Stimulated activated CD8-positive, alpha-beta memory T cell treated with anti-CD3 and anti-CD28 coated beads, Interleukin-15, amount 100 ng/mL, for 4 hours (primary cell): ENCODE data around the gene ALAS2.
"Not testable (repeated sequence)": the region's sequence is repeated elsewhere in the genome, so short reads cannot be mapped to it uniquely, and the experiment has no call there.

ENCODE experiments used
- DNase-seq, 2 donors: peaks; one replicate each; pipeline ENCODE4 v3.0.0-alpha.2; 2020; ENCODE audit warnings: low read depth in 2 of 2

Gene ALAS2

DNA sequence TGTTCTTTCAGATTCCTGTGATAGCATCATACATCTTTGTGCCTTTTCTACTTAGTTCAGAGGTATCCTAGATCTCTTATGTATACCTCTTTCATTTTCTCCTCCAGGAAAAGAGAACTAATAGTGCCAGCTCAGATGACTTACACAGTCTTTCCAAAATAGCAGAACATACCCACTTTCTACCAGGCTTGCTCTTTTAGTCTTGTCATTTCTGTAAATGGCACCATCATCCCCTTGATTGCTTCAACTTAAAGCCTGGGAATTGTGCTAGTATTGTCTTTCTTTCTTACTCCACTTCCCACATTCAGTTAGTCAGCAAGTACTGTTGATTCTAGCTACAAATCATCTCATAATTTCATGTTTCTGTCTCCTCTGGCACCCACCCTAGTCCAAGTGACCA, 25.5 kb downstream of the ALAS2 start:
- no peak for DNase-seq

DNA sequence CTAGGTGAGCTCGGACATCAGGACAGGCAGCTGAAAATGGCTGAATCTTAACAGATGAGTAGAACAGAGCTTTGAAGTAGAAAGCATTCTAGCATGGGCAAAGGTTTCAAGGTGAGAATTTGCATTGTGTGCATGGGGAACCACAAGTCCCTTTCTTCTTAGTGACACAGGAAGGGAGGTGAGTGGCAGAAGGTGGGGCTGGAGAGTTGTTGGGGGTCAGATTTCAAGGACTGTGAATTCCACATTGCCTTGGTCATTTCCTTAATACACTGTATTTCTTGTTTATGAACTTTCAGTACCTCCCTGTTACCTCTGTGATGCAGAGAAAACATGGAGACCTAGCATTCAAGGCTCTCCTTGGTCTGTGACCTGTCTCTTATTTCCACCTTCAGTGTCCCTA, 26.5 kb downstream of the ALAS2 start:
- no peak for DNase-seq

DNA sequence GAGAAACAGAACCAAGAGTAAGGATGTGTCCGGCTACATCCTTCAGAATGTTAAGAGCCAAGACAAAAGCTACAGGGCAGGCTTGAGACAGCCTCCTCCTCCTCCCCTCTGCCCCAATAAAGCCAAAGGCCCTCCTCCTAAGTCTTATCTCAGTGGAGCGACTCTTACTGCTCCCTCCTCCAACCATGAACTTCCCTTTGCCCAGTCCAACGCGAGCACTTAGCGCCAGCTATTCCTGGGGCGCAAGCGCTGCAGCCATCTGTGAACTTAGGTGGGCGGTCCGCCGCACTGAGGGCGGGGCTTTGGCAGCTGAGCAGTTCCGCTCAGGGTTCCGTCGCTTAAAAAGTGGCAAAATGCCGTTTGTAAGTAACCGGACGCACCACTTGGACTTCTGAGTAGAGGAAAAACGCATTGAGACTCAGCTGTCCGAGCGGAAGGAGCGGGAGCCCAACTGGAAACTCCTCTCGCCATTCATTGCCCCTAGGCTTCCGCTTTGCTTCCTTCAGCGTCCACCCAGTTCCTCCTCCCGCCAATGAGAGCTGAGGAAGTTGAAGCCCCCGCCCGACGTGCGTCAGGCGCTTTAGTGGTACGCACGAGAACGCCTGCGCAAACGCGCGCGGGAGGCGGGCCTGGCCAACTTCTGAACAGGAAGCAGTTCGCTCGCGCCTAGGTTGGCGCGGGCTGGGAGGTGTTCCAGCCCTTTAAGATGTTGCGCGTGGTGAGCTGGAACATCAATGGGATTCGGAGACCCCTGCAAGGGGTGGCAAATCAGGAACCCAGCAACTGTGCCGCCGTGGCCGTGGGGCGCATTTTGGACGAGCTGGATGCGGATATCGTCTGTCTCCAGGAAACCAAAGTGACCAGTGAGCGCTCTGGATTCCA, 30.8 kb downstream of the ALAS2 start, which contains the start of gene APEX2:
Gene APEX2, plus strand, starts transcription at position 647 of the 882 bp plus-strand sequence. Its CDS starts 60 bp downstream, at position 707.
- peak; percentile 73 to 78 for DNase-seq

DNA sequence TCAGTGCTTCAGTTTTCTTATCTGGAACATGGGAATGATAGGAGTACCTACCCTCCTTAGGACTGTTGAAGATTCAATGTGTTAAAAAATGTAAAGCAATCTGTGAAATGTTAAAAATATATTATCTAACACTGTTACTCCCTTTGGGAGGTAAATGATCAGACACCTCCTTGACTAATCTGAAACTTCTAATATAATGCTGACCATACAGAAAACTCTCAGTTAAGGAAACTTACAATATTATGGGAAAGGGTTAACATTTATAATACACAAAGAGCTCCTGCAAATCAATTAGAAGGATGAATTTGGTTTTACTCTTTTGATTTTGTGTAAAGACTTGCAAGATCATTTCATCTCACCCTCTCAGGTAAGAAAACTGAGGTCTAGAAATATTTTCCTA, 35.2 kb downstream of the ALAS2 start:
- no peak for DNase-seq

DNA sequence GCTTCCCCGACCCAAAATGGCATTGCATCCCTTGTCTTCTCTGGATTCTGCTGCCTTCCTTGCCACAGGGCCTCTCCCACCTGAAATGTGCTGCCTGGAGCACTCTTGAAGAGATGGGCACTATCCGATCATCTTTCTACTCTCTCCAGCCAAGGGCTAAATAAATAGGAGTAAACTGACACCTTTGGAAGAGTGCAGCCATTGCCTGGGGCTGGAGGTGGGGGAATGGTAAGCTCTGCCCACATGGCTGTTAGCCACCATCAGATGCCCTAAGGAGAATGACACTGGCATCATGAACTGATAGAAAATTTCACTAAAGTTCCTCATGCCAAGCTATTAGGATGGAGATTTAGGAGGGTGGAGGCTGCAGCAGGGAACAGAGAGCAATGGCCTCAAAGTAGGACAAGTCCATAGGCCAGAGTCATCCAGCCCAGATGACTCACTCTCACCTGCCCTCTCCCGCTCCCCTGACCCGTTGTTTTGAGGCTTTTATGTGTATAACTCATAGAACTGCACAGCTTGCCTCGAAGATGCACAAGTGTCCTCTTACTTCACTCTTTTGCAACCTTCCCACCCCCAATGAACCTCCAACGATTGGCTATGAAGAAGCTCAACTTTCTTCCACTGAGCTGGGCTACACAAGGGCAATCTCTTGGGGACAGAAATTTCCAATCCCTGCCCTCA, 36.0 kb downstream of the ALAS2 start:
- no peak for DNase-seq

DNA sequence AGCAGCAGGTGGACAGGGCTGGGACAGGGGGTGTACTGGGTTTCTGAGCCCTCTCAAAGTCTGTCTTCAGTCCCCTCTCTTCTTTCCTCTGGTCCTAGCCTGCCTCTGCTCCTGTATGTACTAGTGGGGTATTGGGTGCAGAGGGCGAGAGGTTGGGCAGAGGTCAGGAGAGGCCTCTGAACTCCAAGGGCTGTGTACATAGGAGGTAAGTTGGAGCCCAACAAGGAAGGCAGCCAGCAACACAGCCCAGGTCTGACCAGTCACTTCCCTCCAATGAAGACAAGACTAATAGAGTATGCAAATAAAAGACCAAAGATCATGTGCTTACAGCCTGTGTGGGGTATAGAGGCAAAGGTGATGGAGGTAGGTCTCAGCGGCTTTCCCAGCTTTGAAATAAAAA, 36.7 kb downstream of the ALAS2 start, which contains the start of gene PFKFB1:
Gene PFKFB1, minus strand, starts transcription at position 90 of the 400 bp plus-strand sequence. CDS start 181 bp downstream, outside the sequence.
- no peak for DNase-seq

DNA sequence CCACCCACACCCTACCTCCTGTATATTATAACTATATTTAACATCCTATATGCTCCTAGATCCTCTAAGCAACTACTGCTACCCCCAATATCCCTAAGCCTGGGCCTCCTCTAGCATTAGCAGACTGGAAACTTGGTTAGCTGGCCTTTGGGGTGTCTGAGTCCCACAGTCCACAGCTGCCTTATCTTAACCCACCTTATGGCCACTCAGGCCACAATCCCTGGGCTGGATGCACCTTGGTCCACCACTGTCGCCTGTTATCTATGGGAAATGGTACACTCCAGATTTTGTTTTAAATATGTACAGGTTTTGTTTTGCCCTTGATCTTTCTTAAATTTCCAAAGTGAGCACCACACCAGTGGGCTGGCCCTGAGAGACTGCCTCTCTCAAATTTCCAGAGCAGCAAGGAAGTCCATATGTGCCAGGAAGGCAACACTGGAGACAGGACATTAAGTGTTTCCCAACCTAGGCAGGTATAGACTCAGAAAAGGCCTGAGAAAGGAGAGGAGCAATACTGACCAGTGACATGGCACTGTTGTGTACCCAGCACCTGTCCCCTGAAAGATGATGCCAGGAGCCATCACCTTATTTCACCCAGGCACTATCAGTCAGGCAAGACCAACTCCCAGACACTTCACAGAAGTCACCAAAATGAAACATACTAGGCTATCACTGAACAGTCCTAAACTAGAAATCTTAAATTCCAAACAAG, 37.7 kb downstream of the ALAS2 start:
- no peak for DNase-seq

DNA sequence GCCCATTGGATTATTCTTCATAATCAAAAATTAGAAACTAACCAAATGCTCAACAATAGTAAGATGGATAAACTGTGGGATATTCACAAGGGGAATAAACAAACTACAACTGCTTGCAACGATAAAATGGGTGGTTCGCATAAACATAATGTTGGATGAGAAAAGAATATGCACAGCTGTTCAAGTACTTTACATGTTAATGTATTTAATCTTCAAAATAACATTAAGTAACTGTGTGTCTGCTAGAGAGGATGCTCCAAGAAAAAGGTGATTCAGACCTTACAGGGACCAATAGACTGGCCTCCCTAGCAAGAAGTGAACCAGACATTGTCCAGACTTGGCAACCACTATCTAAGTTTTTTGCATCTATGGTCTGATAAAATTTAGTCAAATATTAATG, 39.1 kb downstream of the ALAS2 start:
- no peak for DNase-seq

DNA sequence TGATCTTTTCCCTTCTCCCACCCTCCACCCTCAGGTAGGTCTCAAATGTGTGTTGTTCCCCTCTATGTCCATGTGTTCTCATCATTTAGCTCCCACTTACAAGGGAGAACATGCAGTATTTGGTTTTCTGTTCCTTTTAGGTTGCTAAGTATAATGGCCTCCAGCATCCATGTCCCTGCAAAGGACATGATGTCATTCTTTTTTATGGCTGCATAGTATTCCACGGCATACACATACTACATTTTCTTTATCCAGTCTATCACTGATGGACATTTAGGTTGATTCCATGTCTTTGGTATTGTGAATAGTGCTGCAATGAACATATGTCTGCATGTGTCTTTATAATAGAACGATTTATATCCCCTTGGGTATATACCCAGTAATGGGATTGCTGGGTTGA, 47.5 kb downstream of the ALAS2 start:
- not testable (repeated sequence) for DNase-seq

DNA sequence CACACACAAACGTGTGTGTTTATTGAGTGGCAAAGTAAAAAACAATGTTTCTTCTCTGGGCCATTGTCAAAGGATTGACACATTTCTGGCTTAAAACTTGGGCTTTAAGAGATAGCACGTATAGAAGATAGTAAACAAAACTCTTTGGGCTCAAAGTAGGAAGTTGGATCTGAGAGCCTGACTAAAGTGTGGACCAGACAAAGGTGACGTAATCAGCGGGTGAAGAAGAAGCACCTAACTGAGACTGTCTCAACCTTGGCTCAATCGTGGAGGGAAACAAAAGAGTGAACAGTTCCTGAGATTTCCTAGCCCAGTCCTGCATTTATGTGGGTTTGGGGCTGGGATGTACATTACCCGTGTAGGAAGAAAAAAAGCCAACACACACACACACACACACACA, 50.4 kb downstream of the ALAS2 start:
- DNase-seq: no peak

DNA sequence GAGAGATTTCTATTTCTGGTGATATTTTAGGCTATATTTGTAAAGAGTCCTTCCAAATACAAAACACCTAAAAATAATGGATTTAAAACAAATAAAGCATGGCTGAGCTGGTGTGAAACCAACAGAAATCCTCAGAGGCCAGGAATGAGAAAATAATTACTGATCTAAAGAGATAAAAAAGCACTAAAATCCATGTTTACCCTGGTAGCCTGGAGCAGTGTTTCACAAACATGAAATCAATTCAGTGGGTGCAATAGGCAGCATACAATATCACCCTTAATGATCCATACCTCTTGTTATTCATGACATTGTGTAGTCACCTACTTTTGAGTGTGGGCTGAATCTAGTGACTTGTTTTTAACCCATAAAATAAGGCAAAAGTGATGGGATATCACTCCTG, 51.3 kb downstream of the ALAS2 start:
- DNase-seq: no peak

DNA sequence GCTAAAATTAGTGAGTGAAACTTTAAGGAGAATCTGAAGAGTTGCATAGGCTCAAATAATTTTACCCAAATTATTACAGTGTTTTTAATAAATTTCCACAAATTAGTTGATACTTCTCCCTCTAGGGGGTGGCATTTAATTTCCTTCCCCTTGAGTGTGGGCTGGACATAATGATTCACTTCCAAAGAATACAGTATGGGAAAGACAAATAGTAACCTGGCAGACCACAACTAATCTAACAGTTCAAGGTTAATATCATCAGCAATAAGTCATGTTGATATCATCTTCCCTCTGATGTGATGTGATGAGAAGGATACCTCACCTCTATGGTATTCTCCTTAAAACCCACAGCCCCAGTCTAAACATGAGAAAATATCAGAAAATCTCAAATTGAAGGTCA, 52.3 kb downstream of the ALAS2 start:
- no peak for DNase-seq

DNA sequence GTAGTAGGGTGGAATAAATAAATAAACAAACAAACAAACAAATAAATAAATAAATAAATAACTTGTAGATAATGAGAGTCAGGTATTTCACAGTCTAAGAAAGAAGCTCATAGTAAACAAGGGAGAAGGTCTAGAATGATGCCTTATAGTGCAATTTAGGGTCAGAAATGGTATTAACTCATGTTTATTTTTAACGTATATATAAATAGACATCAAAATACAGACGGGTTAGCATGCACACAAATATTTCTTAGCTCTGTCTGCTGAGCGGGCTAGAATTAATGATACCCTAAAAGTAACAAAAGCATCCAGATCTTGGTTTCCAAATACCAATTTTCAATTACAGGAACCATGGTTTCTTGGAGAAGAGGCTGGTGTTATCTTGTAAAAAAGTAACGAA, 53.4 kb downstream of the ALAS2 start:
- no peak for DNase-seq

DNA sequence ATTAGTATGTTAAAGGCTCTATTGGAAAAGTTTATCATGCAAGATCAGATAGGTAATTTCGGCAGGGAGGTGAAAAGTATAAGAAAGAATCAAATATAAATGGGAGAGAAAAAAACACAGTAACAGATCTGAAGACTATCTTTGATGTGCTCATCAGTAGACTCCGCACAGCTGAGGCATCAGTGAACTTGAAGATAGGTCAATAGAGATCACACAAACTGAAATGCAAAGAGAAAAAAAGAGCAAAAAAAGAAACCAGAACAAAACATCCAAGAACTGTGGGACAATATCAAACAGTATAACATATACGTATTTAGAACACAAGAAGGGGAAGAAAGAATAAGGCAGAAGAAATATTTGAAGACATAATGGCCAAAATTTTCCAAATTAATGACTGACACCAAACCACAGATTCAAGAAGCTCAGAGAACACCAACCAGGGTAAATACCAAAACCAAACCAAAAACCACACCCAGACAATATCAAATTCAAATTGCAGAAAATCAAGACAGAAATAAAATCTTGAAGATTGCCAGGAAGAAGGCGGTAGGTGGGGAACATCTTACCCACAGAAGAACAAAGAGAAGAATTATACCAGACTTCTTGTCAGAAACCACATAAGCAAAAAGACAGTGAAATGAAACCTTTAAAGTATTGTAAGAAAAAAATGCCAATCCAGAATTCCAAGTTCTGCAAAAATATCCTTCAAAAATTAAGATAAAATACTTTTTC, 65.8 kb downstream of the ALAS2 start:
- no peak for DNase-seq

DNA sequence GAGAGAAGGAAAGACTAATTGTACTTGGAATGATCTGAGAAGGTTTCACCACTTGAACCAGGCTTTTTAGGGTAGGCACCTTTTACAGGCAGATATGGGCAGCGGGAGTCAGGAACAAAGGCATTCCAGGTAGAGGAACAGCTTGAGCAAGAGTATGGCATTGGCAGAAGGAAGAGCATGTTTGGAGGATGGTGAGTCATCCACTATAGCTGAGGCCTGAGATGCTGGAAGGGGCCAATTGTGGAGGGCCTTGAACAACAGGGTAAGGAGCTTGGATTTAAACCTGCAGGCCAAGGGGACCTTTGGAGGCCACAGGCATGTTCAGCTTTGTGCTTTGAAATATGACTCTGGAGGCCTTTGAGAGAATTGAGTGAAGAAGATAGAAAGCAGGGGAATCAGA, 69.0 kb downstream of the ALAS2 start:
- no peak for DNase-seq
